Kidney (tissue), 14 donors: ENCODE results near the gene SPATA9. TPM values are rescaled to one million over a fixed set of nuclear protein-coding genes. Genes with fewer than 3 reads are reported as not detected.

Experiments
- DNase-seq, 5 donors: peaks; one replicate each; pipeline ENCODE4 v3.0.0-alpha.2; 2013 to 2020
- FAIRE-seq: peaks from 2 replicates; lab custom pipeline; 2012; peaks lifted over from hg19 to GRCh38; lab: Jason Lieb, UNC
- H3K27ac ChIP-seq, 2 donors: one replicate each; pipeline ENCODE4 v1.7.0; 2013; ENCODE audit warnings: low read depth in 2 of 2, low read length in 2 of 2, inconsistent platforms in 1 of 2
- H3K27me3 ChIP-seq: one replicate; pipeline ENCODE4 v1.7.1; 2013; ENCODE audit warnings: low read length, inconsistent platforms; ENCODE audit not compliant: control insufficient read depth, insufficient read depth
- H3K36me3 ChIP-seq, 3 donors: one replicate each; pipeline versions ENCODE4 v1.7.0 to v1.7.1; 2013; ENCODE audit warnings: low read length in 3 of 3, control low read depth in 1 of 3, inconsistent platforms in 1 of 3; ENCODE audit not compliant: insufficient read depth in 3 of 3, control insufficient read depth in 2 of 3
- H3K4me1 ChIP-seq, 3 donors: one replicate each; pipeline versions ENCODE4 v1.7.0 to v1.7.1; 2013; ENCODE audit warnings: low read length in 3 of 3, inconsistent platforms in 1 of 3, low read depth in 1 of 3; ENCODE audit not compliant: control insufficient read depth in 2 of 3, insufficient read depth in 2 of 3
- H3K4me3 ChIP-seq, 3 donors: one replicate each; pipeline versions ENCODE4 v1.7.0 to v1.8.1; 2013; ENCODE audit warnings: low read length in 3 of 3, control low read depth in 1 of 3, inconsistent platforms in 1 of 3
- H3K9ac ChIP-seq, 3 donors: one replicate each; pipeline versions ENCODE4 v1.7.0 to v1.7.1; 2013; ENCODE audit warnings: low read length in 3 of 3, control low read depth in 1 of 3, inconsistent platforms in 1 of 3
- H3K9me3 ChIP-seq, 3 donors: one replicate each; pipeline versions ENCODE4 v1.7.0 to v1.7.1; 2013; ENCODE audit warnings: low read length in 3 of 3, control low read depth in 1 of 3, inconsistent platforms in 1 of 3; ENCODE audit not compliant: control insufficient read depth in 2 of 3, insufficient read depth in 1 of 3
- intact Hi-C: fragments of 100-400 bp; cut with DNase I; formaldehyde crosslinking; loops from one replicate; pipeline ENCODE4 v1.11.1; 2022
- polyA plus RNA-seq: library from polyadenylated mRNA; stranded (reverse); fragments of 350-450 nt; fragmentation: Illumina TruSeq; extraction: RNeasy Lipid Tissue Mini Kit (QIAGEN cat#74804); gene quantifications from one replicate; pipeline ENCODE4 v1.2.3, GENCODE V29; 2014; ENCODE audit warnings: low read depth, low replicate concordance; ENCODE audit not compliant: insufficient read depth
- total RNA-seq: library from RNA; stranded (reverse); fragmentation: NEBNext Ultra II Directional; extraction: Animal tissue kit (Norgen Biotek cat#: 25700); gene quantifications from one replicate; pipeline ENCODE4 v1.2.1, GENCODE V29; 2021
- TF ChIP-seq, protein P1 (sequence below): IDR thresholded peaks from 3 replicates; pipeline ENCODE4 v1.5.1; 2012; ENCODE audit warnings: mild to moderate bottlenecking, moderate library complexity, borderline replicate concordance; ENCODE audit not compliant: insufficient read depth; ENCODE audit errors: extremely low read depth
- donor health status: control.
- donor health status: control.
- donor health status: control.
- donor health status: control.
- donor health status: control.
- donor health status: DM: yes; HTN: yes; CAD: no.
- donor health status: Normal renal cell carcinoma (clear cell type).

SPATA9 gene
- total and polyA plus RNA-seq, 2 donors from 2014 or later = 1.0 to 1.1 TPM

DNA sequence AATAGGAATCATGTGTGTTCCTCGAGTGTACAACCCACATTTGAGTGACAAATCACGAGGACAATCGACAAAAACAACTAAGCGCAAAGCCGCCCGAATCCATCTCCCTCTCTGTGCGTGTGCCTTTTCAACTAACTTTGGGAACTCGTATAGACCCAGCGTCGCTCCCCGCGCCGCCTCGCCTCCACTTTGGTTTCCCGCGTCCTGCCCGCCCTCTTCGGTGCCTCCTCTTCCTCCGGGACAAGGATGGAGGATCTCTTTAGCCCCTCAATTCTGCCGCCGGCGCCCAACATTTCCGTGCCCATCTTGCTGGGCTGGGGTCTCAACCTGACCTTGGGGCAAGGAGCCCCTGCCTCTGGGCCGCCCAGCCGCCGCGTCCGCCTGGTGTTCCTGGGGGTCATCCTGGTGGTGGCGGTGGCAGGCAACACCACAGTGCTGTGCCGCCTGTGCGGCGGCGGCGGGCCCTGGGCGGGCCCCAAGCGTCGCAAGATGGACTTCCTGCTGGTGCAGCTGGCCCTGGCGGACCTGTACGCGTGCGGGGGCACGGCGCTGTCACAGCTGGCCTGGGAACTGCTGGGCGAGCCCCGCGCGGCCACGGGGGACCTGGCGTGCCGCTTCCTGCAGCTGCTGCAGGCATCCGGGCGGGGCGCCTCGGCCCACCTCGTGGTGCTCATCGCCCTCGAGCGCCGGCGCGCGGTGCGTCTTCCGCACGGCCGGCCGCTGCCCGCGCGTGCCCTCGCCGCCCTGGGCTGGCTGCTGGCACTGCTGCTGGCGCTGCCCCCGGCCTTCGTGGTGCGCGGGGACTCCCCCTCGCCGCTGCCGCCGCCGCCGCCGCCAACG is 62.5 kb downstream of the SPATA9 start, which contains the start of gene GPR150:
GPR150 (plus strand) TSS at position 58 of the 840 bp plus-strand sequence; CDS start at position 247, 189 bp downstream.
- Histone ChIP-seq H3K27ac (no peak within 1 kb of the TSS), H3K9ac (no peak within 1 kb of the TSS)

GRCh38 chr5:95619514-95620029 is 63.2 kb downstream of the SPATA9 start:
- no peaks in the 10 kb centered on the region for H3K9me3 ChIP-seq
- intact Hi-C loops = no loop called here
- H3K4me1 ChIP-seq = peaks cover 0 to 4% (median 0%) of the 10 kb centered on the region in 3 donors
- TF ChIP-seq, protein P1, sequence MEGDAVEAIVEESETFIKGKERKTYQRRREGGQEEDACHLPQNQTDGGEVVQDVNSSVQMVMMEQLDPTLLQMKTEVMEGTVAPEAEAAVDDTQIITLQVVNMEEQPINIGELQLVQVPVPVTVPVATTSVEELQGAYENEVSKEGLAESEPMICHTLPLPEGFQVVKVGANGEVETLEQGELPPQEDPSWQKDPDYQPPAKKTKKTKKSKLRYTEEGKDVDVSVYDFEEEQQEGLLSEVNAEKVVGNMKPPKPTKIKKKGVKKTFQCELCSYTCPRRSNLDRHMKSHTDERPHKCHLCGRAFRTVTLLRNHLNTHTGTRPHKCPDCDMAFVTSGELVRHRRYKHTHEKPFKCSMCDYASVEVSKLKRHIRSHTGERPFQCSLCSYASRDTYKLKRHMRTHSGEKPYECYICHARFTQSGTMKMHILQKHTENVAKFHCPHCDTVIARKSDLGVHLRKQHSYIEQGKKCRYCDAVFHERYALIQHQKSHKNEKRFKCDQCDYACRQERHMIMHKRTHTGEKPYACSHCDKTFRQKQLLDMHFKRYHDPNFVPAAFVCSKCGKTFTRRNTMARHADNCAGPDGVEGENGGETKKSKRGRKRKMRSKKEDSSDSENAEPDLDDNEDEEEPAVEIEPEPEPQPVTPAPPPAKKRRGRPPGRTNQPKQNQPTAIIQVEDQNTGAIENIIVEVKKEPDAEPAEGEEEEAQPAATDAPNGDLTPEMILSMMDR = no peak
- peak overlapping the region; percentile 45 to 65 (median 57) for H3K4me3 ChIP-seq
- H3K27me3 ChIP-seq = peaks cover 6% of the 10 kb centered on the region
- no peaks in the 10 kb centered on the region for H3K36me3 ChIP-seq
- FAIRE-seq = no peak
- H3K27ac ChIP-seq = no peak overlapping the region
- peak in 1 of 5 donors; percentile 36 for DNase-seq
- no peak overlapping the region for H3K9ac ChIP-seq

More for the DNA sequence above, 62.5 kb downstream of the SPATA9 start, which contains the start of gene GPR150:
- H3K4me1 ChIP-seq = peaks cover 0 to 4% (median 0%) of the 10 kb centered on the region in 3 donors
- FAIRE-seq (no peak), DNase-seq (peak; percentile 49 to 85 (median 59))
- no peaks in the 10 kb centered on the region for H3K9me3 ChIP-seq
- intact Hi-C loops = no loop called here
- no peaks in the 10 kb centered on the region for H3K36me3 ChIP-seq
- TF ChIP-seq, protein P1 = no peak
- H3K4me3 ChIP-seq = peak within 1 kb of the TSS; percentile 45 to 65 (median 59)
- H3K27me3 ChIP-seq = peaks cover 6% of the 10 kb centered on the region

GRCh38 chr5:95619096-95619495 is 63.7 kb downstream of the SPATA9 start:
- H3K4me1 ChIP-seq = peaks cover 0 to 4% (median 0%) of the 10 kb centered on the region in 3 donors
- H3K27me3 ChIP-seq = peaks cover 6% of the 10 kb centered on the region
- intact Hi-C loops = no loop called here
- H3K9me3 ChIP-seq = no peaks in the 10 kb centered on the region
- H3K9ac ChIP-seq = no peak overlapping the region
- H3K4me3 ChIP-seq = peak overlapping the region in 1 of 3 donors; percentile 57
- TF ChIP-seq, protein P1 = no peak
- no peak for DNase-seq
- H3K36me3 ChIP-seq = no peaks in the 10 kb centered on the region
- FAIRE-seq = no peak
- H3K27ac ChIP-seq = no peak overlapping the region
